Common myeloid progenitor, CD34-positive (primary cell): Measurements from ENCODE around the gene BTN2A1.

Experiments used
- CTCF ChIA-PET: fragments of 350-600 bp; sonication (Branson Sonifier 250); formaldehyde crosslinking; loops from one replicate; lab custom pipeline; 2021; ENCODE audit warnings: antibody characterized with exemption; lab: Charles Lee
- POLR2A ChIA-PET: fragments of 350-600 bp; sonication (Branson Sonifier 250); formaldehyde crosslinking; loops from one replicate; lab custom pipeline; 2021; ENCODE audit warnings: antibody characterized with exemption; lab: Charles Lee
- DNase-seq, 3 donors: peaks; one replicate each; pipeline versions ENCODE4 v3.0.0 to v3.0.0-alpha.2; 2013
- H3K27ac ChIP-seq, 2 experiments: 1 replicate in 1 of 2; 2 replicates in 1 of 2; pipeline ENCODE4 v1.7.0; 2013; ENCODE audit warnings: inconsistent platforms in 2 of 2, low read length in 2 of 2, mild to moderate bottlenecking in 2 of 2, low read depth in 1 of 2, moderate library complexity in 1 of 2; ENCODE audit not compliant: severe bottlenecking in 2 of 2, insufficient read depth in 1 of 2, poor library complexity in 1 of 2
- H3K27me3 ChIP-seq, 5 experiments: replicated peaks in 2 of 5; 1 replicate in 3 of 5; 2 replicates in 2 of 5; pipeline versions ENCODE4 v1.6.1 to v1.7.0; 2013; ENCODE audit warnings: low read length in 4 of 5, mild to moderate bottlenecking in 2 of 5, moderate library complexity in 2 of 5, inconsistent platforms in 1 of 5; ENCODE audit not compliant: insufficient read depth in 5 of 5, control insufficient read depth in 4 of 5
- H3K36me3 ChIP-seq, 4 experiments: 1 replicate in 2 of 4; 2 replicates in 2 of 4; pipeline versions ENCODE4 v1.6.1 to v1.7.0; 2013; ENCODE audit warnings: low read length in 3 of 4, control low read depth in 1 of 4, mild to moderate bottlenecking in 1 of 4; ENCODE audit not compliant: control insufficient read depth in 4 of 4, insufficient read depth in 4 of 4
- H3K4me1 ChIP-seq, 4 experiments: 1 replicate in 3 of 4; 2 replicates in 1 of 4; pipeline versions ENCODE4 v1.6.1 to v1.7.1; 2013; ENCODE audit warnings: low read length in 3 of 4, mild to moderate bottlenecking in 3 of 4, control low read depth in 1 of 4, inconsistent platforms in 1 of 4, moderate library complexity in 1 of 4; ENCODE audit not compliant: control insufficient read depth in 4 of 4, insufficient read depth in 4 of 4; ENCODE audit errors: control extremely low read depth in 1 of 4
- H3K4me3 ChIP-seq, 7 experiments: 1 replicate in 4 of 7; 2 replicates in 3 of 7; pipeline versions ENCODE4 v1.5.1 to v1.7.0; 2013; ENCODE audit warnings: mild to moderate bottlenecking in 7 of 7, low read length in 6 of 7, moderate library complexity in 6 of 7, inconsistent platforms in 2 of 7, low read depth in 2 of 7, control low read depth in 1 of 7; ENCODE audit not compliant: insufficient read depth in 4 of 7, control insufficient read depth in 1 of 7; ENCODE audit errors: extremely low read depth in 1 of 7
- H3K9me3 ChIP-seq, 5 experiments: 1 replicate in 4 of 5; 2 replicates in 1 of 5; pipeline versions ENCODE4 v1.6.1 to v1.7.1; 2013; ENCODE audit warnings: low read length in 4 of 5, mild to moderate bottlenecking in 2 of 5, inconsistent platforms in 1 of 5, low read depth in 1 of 5, moderate library complexity in 1 of 5; ENCODE audit not compliant: control insufficient read depth in 4 of 5, insufficient read depth in 2 of 5; ENCODE audit errors: control extremely low read depth in 1 of 5
- WGBS: methylation state at CpG from one replicate; pipeline ENCODE4 v1.1.5; 2013; ENCODE audit not compliant: insufficient coverage; 5-methylcytosine and 5-hydroxymethylcytosine counted together

Gene BTN2A1

GRCh38 chr6:26477426-26477825 lies 19.7 kb downstream of the BTN2A1 start:
- Histone ChIP-seq H3K4me1 (peaks cover 17 to 59% (median 38%) of the 10 kb centered on the region in 4 experiments), H3K27me3 (no peaks in the 10 kb centered on the region), H3K9me3 (peaks cover 0 to 5% (median 0%) of the 10 kb centered on the region in 5 experiments), H3K36me3 (no peaks in the 10 kb centered on the region), H3K27ac (peak overlapping the region in 1 of 2 experiments; percentile 49), H3K4me3 (no peak overlapping the region)
- no peak for DNase-seq
- WGBS, result 20% methylated on average over 1 of the region's 1 CpG
- ChIA-PET CTCF (interaction anchor here (2.8 kb wide), 1 partner anchor 8 kb away, joined by 11 read pairs; no protein-coding TSS in a partner anchor), POLR2A (no interaction called here)

GRCh38 chr6:26478100-26478984 lies 20.6 kb downstream of the BTN2A1 start:
- ChIA-PET POLR2A (no interaction called here), CTCF (interaction anchor here (2.2 kb wide), 1 partner anchor 12 kb away, joined by 10 read pairs; no protein-coding TSS in a partner anchor)
- H3K9me3 ChIP-seq, result peaks cover 0 to 5% (median 0%) of the 10 kb centered on the region in 5 experiments
- H3K36me3 ChIP-seq, result no peaks in the 10 kb centered on the region
- peaks cover 14 to 56% (median 40%) of the 10 kb centered on the region in 4 experiments for H3K4me1 ChIP-seq
- no peaks in the 10 kb centered on the region for H3K27me3 ChIP-seq
- no CpG with 5 or more reads among the region's 2 CpGs for WGBS
- H3K4me3 ChIP-seq, result no peak overlapping the region
- no peak for DNase-seq
- no peak overlapping the region for H3K27ac ChIP-seq

GRCh38 chr6:26478985-26479278 lies 21.2 kb downstream of the BTN2A1 start:
- no peak overlapping the region for H3K27ac ChIP-seq

GRCh38 chr6:26482338-26482737 lies 24.6 kb downstream of the BTN2A1 start:
- 100% methylated on average over 3 of the region's 4 CpGs for WGBS
- Histone ChIP-seq H3K4me1 (peaks cover 7 to 56% (median 45%) of the 10 kb centered on the region in 4 experiments), H3K9me3 (peaks cover 0 to 5% (median 1%) of the 10 kb centered on the region in 5 experiments), H3K27me3 (no peaks in the 10 kb centered on the region), H3K4me3 (no peak overlapping the region), H3K27ac (no peak overlapping the region), H3K36me3 (no peaks in the 10 kb centered on the region)
- DNase-seq, result no peak
- CTCF ChIA-PET, result no interaction called here
- POLR2A ChIA-PET, result no interaction called here

More at GRCh38 chr6:26478985-26479278, 21.2 kb downstream of the BTN2A1 start:
- peaks cover 13 to 60% (median 44%) of the 10 kb centered on the region in 4 experiments for H3K4me1 ChIP-seq
- 49% methylated on average over 3 of the region's 3 CpGs for WGBS
- ChIA-PET POLR2A (no interaction called here), CTCF (interaction anchor here (2.2 kb wide), 1 partner anchor 11 kb away, joined by 10 read pairs; no protein-coding TSS in a partner anchor)
- DNase-seq, result peak in 1 of 3 donors; percentile 41
- H3K27me3 ChIP-seq, result no peaks in the 10 kb centered on the region
- H3K9me3 ChIP-seq, result peaks cover 0 to 5% (median 0%) of the 10 kb centered on the region in 5 experiments
- H3K36me3 ChIP-seq, result no peaks in the 10 kb centered on the region
- no peak overlapping the region for H3K4me3 ChIP-seq

GRCh38 chr6:26483727-26484126 lies 26.0 kb downstream of the BTN2A1 start:
- POLR2A ChIA-PET, result no interaction called here
- Histone ChIP-seq H3K36me3 (no peaks in the 10 kb centered on the region), H3K27ac (no peak overlapping the region), H3K4me3 (no peak overlapping the region), H3K27me3 (no peaks in the 10 kb centered on the region), H3K9me3 (peaks cover 2 to 10% (median 4%) of the 10 kb centered on the region in 5 experiments), H3K4me1 (peaks cover 3 to 42% (median 37%) of the 10 kb centered on the region in 4 experiments)
- DNase-seq, result peak in 1 of 3 donors; percentile 26
- CTCF ChIA-PET, result interaction anchor here (1.2 to 2.2 kb wide), 4 partner anchors 7 to 143 kb away, joined by 3 to 11 read pairs (median 3); partner anchors contain the start of gene BTN1A1
- WGBS, result 100% methylated on average over 1 of the region's 3 CpGs

GRCh38 chr6:26484161-26484560 lies 26.4 kb downstream of the BTN2A1 start:
- Histone ChIP-seq H3K4me3 (no peak overlapping the region), H3K27me3 (no peaks in the 10 kb centered on the region), H3K27ac (no peak overlapping the region), H3K36me3 (no peaks in the 10 kb centered on the region), H3K9me3 (peaks cover 2 to 10% (median 4%) of the 10 kb centered on the region in 5 experiments), H3K4me1 (peaks cover 3 to 37% (median 33%) of the 10 kb centered on the region in 4 experiments)
- WGBS, result 8% methylated on average over 2 of the region's 2 CpGs
- ChIA-PET CTCF (interaction anchor here (1.2 to 2.2 kb wide), 5 partner anchors 8 to 144 kb away, joined by 3 to 11 read pairs (median 3); partner anchors contain the start of gene BTN1A1), POLR2A (no interaction called here)
- DNase-seq, result no peak
